ENCODE data around the gene CACNA2D2. TPM values are rescaled to one million over a fixed set of nuclear protein-coding genes. Genes with fewer than 3 reads are reported as not detected.

CACNA2D2 gene
- total RNA-seq, 1 experiment from 2014 or later = 27.7 TPM

DNA sequence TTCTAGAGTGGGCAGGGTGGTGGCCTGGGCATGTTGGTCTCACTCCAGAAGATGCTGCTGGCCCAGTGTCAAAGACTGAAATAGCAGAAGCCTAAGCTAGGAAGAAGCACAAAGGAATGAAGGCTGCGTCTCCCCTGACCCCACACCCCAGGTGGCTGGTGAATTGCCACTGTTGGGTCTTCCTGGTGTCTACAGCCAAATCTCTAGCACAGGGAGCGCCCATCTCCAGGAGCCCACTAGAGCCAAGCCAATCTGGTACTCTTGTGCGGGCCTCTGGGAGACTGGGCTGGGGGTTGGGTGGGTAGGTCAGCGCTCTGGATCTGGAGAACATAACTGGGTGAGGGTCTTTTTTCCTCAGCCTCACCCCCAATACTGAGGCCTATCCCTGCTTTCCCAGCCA lies 176.3 kb downstream of the CACNA2D2 start:
- Histone ChIP-seq H3K56ac (ENCODE audit: insufficient read length, low read depth, low read length) (no peak overlapping the region), H3K79me1 (ENCODE audit: insufficient read depth, low read depth, low read length, poor library complexity, severe bottlenecking) (peaks cover 6% of the 10 kb centered on the region), H4K20me1 (ENCODE audit: control insufficient read depth, insufficient read depth, insufficient read length) (no peaks in the 10 kb centered on the region), H2BK5ac (ENCODE audit: insufficient read length, low read length) (no peak overlapping the region), H3K23ac (ENCODE audit: insufficient read length, low read depth, low read length) (no peak overlapping the region), H3K4ac (ENCODE audit: low read depth, low read length) (no peak overlapping the region), H4K8ac (replicated peaks; ENCODE audit: insufficient read length, low read depth, low read length) (no peak overlapping the region), H2AFZ (ENCODE audit: low read length) (no peak overlapping the region), H2AK5ac (ENCODE audit: insufficient read length, low read length) (no peak overlapping the region), H3K4me2 (ENCODE audit: insufficient read depth, insufficient read length, low read length) (peak overlapping the region; percentile 94), H3K18ac (ENCODE audit: insufficient read length, low read depth, low read length) (no peak overlapping the region), H2BK120ac (ENCODE audit: low read depth, low read length, poor library complexity, severe bottlenecking) (no peak overlapping the region), H3K27me3 (ENCODE audit: insufficient read depth, low read length) (no peaks in the 10 kb centered on the region), H3K79me2 (ENCODE audit: insufficient read depth, low read length) (peaks cover 4% of the 10 kb centered on the region; the same call in 1 of the 2 replicates), H4K91ac (ENCODE audit: insufficient read length, low read depth, low read length) (no peak overlapping the region), H3K4me1 (ENCODE audit: insufficient read depth, low read length) (peaks cover 6% of the 10 kb centered on the region; the same call in 1 of the 2 replicates), H4K5ac (ENCODE audit: insufficient read length, low read depth, low read length) (no peak overlapping the region), H3K27ac (ENCODE audit: insufficient read length, low read depth, low read length) (no peak overlapping the region), H3K14ac (ENCODE audit: insufficient read depth, low read length) (0 out of 2 replicates have a peak overlapping the region, but pooled peaks have one; percentile 25), H2BK15ac (ENCODE audit: low read depth, low read length) (no peak overlapping the region), H2BK20ac (ENCODE audit: low read depth, low read length, poor library complexity, severe bottlenecking) (no peak overlapping the region), H3K9ac (ENCODE audit: extremely low read depth, insufficient read length, low read length) (peak overlapping the region; percentile 84), H3K23me2 (ENCODE audit: insufficient read length, low read depth, low read length, poor library complexity, severe bottlenecking) (peaks cover 18% of the 10 kb centered on the region), H2BK12ac (ENCODE audit: insufficient read length, low read depth, low read length) (no peak overlapping the region), H3T11ph (ENCODE audit: low read length) (no peak overlapping the region), H3K9me3 (ENCODE audit: control insufficient read depth, low read depth, low read length) (no peaks in the 10 kb centered on the region)
- TF ChIP-seq CTCF (conservative IDR thresholded peaks at IDR 0.05) = no peak
- DNase-seq = no peak
- peaks cover 22 to 54% (median 37%) of the 10 kb centered on the region in 3 experiments; a peak in 6 of 7 replicates for H3K36me3 Mint-ChIP-seq (ENCODE audit: insufficient read depth in 1 of 3, low read depth in 3 of 3)
- no peaks in the 10 kb centered on the region for H3K9me3 Mint-ChIP-seq
- H3K27ac Mint-ChIP-seq = peak overlapping the region in 1 of 3 experiments; percentile 53; a peak in 1 of 7 replicates
- H3K4me1 Mint-ChIP-seq = peaks cover 15 to 31% of the 10 kb centered on the region in 2 experiments
- no peaks in the 10 kb centered on the region; the same call in 1 of the 2 replicates for H3K27me3 Mint-ChIP-seq (ENCODE audit: low read depth)
- H3K4me3 Mint-ChIP-seq = peak overlapping the region; percentile 88 to 96
- WGBS (ENCODE audit: extremely low coverage, insufficient read length, low lambda C conversion rate) = no CpG with 5 or more reads among the region's 4 CpGs
